PFSK-1 (cell line): Measurements from ENCODE around the gene DDAH1.

Experiments
- FOXP2 ChIP-seq: optimal IDR thresholded peaks from 2 replicates; pipeline ENCODE3; 2011; ENCODE audit warnings: borderline replicate concordance, control low read depth, inconsistent platforms; ENCODE audit not compliant: insufficient read depth; ENCODE audit errors: extremely low read length, extremely low read depth
- POLR2AphosphoS5 ChIP-seq: IDR thresholded peaks from 2 replicates; pipeline ENCODE4 v1.6.1; 2012; ENCODE audit warnings: low read depth, mild to moderate bottlenecking, control low read depth, low read length, moderate library complexity
- REST ChIP-seq, 2 experiments: IDR thresholded peaks; 2 replicates each; pipeline versions ENCODE4 v1.6.1 to v1.8.0; 2011 to 2012; ENCODE audit warnings: low read depth in 2 of 2, low read length in 2 of 2, control low read depth in 1 of 2, inconsistent platforms in 1 of 2, mild to moderate bottlenecking in 1 of 2, moderate library complexity in 1 of 2; ENCODE audit not compliant: insufficient read depth in 1 of 2
- SIN3A ChIP-seq: IDR thresholded peaks from 2 replicates; pipeline ENCODE4 v1.6.1; 2012; ENCODE audit warnings: mild to moderate bottlenecking, low read length, moderate library complexity, borderline replicate concordance; ENCODE audit not compliant: insufficient read depth
- TAF1 ChIP-seq: IDR thresholded peaks from 2 replicates; pipeline ENCODE4 v1.6.1; 2012; ENCODE audit warnings: low read length, control low read depth, borderline replicate concordance; ENCODE audit not compliant: insufficient read depth

Gene DDAH1

GRCh38 chr1:85447006-85447943 is 17.7 kb downstream of the DDAH1 start:
- no peak for TF ChIP-seq POLR2AphosphoS5
- TF ChIP-seq FOXP2 = no peak
- TF ChIP-seq SIN3A = no peak
- TF ChIP-seq REST (IDR thresholded peaks at IDR 0.05; ENCODE audit: insufficient read depth in 1 of 2, low read depth in 2 of 2, low read length in 2 of 2) = no peak
- no peak for TF ChIP-seq TAF1

GRCh38 chr1:85445906-85446305 is 19.1 kb downstream of the DDAH1 start:
- TF ChIP-seq TAF1 (no peak), SIN3A (no peak)

- TF ChIP-seq SIN3A (no peak), TAF1 (no peak), POLR2AphosphoS5 (no peak), FOXP2 (no peak), REST (IDR thresholded peaks at IDR 0.05; ENCODE audit: insufficient read depth in 1 of 2, low read depth in 2 of 2, low read length in 2 of 2) (no peak)
These were observed 20.6 kb downstream of the DDAH1 start for GRCh38 chr1:85444381-85444780.

- TF ChIP-seq POLR2AphosphoS5 (no peak), FOXP2 (no peak), SIN3A (no peak), REST (IDR thresholded peaks at IDR 0.05; ENCODE audit: insufficient read depth in 1 of 2, low read depth in 2 of 2, low read length in 2 of 2) (no peak), TAF1 (no peak)
These were observed 24.3 kb downstream of the DDAH1 start for GRCh38 chr1:85440612-85441011.

GRCh38 chr1:85438353-85438752 is 26.6 kb downstream of the DDAH1 start:
- TF ChIP-seq SIN3A (no peak), FOXP2 (no peak), POLR2AphosphoS5 (no peak), REST (IDR thresholded peaks at IDR 0.05; ENCODE audit: insufficient read depth in 1 of 2, low read depth in 2 of 2, low read length in 2 of 2) (no peak), TAF1 (no peak)
